PFSK-1 (cell line): ENCODE data around the gene MAS1. TPM values are rescaled to one million over a fixed set of nuclear protein-coding genes. Genes with fewer than 3 reads are reported as not detected.

ENCODE experiments used
- FOXP2 ChIP-seq: optimal IDR thresholded peaks from 2 replicates; pipeline ENCODE3; 2011; ENCODE audit warnings: borderline replicate concordance, control low read depth, inconsistent platforms; ENCODE audit not compliant: insufficient read depth; ENCODE audit errors: extremely low read length, extremely low read depth
- POLR2AphosphoS5 ChIP-seq: IDR thresholded peaks from 2 replicates; pipeline ENCODE4 v1.6.1; 2012; ENCODE audit warnings: low read depth, mild to moderate bottlenecking, control low read depth, low read length, moderate library complexity
- REST ChIP-seq, 2 experiments: IDR thresholded peaks; 2 replicates each; pipeline versions ENCODE4 v1.6.1 to v1.8.0; 2011 to 2012; ENCODE audit warnings: low read depth in 2 of 2, low read length in 2 of 2, control low read depth in 1 of 2, inconsistent platforms in 1 of 2, mild to moderate bottlenecking in 1 of 2, moderate library complexity in 1 of 2; ENCODE audit not compliant: insufficient read depth in 1 of 2
- SIN3A ChIP-seq: IDR thresholded peaks from 2 replicates; pipeline ENCODE4 v1.6.1; 2012; ENCODE audit warnings: mild to moderate bottlenecking, low read length, moderate library complexity, borderline replicate concordance; ENCODE audit not compliant: insufficient read depth
- TAF1 ChIP-seq: IDR thresholded peaks from 2 replicates; pipeline ENCODE4 v1.6.1; 2012; ENCODE audit warnings: low read length, control low read depth, borderline replicate concordance; ENCODE audit not compliant: insufficient read depth
- polyA plus RNA-seq: library from polyadenylated mRNA; unstranded; fragments of >200 nt; gene quantifications from one replicate; pipeline ENCODE4 v1.2.1, GENCODE V29; 2012; ENCODE audit warnings: low read depth, missing spikeins; ENCODE audit not compliant: insufficient read length

MAS1 gene
- polyA plus RNA-seq = not detected

- no peak for TF ChIP-seq TAF1
- no peak for TF ChIP-seq FOXP2
Measured at GRCh38 chr6:159890792-159891191, at the start of gene MAS1. TSS of gene MAS1 (plus strand) at chr6:159890988. CDS start at chr6:159906956, 15,968 bp downstream.

DNA sequence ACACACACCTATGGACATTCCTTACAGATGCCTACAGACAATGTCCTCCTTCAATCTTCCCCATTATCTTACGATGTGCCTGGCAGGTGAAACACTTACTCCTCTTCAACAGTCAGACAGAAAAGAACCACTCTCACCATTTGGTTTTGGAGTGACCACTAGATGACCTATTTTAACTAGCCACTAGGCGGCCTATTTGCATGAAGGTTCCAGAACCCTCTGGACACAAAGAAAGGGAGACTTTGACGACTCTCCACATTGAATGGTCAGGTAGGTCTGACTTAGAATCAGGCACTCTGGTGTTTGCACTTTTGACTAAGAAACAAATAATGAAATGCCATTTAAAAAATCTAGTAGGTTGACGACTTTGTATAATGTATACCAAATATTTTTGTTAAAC, 48.8 kb upstream of the MAS1 start:
- TF ChIP-seq SIN3A (no peak), REST (IDR thresholded peaks at IDR 0.05; ENCODE audit: insufficient read depth in 1 of 2, low read depth in 2 of 2, low read length in 2 of 2) (no peak), TAF1 (no peak), FOXP2 (no peak), POLR2AphosphoS5 (no peak)

DNA sequence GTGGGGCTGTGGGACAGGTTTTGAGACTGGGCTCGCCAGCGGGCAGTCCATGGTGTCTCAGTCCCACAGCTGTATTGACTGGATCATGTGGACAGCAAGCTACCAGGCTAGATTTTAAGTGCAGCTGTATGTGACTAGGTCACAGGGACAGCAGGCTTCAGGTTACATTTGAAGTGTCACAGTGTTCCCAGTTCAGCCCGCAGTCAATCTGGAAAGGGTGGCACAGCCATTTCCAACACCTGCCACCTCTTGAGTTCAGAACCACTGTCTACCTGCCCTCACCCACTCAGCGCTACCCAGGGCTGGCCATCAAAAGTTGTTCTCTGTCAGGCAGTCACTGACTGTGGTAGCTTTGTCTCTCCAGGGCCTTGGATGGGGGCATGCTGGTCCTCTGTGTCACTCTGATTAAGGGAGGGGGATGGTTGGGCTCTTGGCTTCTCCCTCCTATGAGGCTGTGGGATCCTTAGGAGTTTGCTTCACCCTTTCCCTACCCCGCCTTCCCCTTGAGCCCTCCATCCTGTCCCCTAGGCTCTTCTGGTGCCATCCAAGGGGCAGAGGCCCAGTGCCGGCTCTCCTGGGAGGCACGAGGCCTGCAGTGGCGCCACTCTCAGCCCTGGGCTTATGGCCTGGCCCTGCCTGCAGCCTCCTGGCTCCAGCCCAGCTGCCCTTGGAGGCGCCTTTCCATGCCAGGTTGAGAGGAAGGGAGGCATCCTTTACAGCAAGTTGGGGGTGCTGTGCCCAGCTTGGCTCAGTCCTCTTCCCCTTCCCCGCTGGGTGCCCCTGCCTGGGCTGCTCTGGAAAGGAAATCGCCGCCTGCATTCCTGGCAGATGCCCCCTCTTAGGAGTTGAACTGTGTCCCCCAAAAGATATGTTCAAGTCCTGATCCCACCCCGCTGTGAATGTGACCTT, 45.8 kb upstream of the MAS1 start:
- TF ChIP-seq REST (IDR thresholded peaks at IDR 0.05; ENCODE audit: insufficient read depth in 1 of 2, low read depth in 2 of 2, low read length in 2 of 2) (no peak), FOXP2 (no peak), POLR2AphosphoS5 (no peak), SIN3A (no peak), TAF1 (no peak)

DNA sequence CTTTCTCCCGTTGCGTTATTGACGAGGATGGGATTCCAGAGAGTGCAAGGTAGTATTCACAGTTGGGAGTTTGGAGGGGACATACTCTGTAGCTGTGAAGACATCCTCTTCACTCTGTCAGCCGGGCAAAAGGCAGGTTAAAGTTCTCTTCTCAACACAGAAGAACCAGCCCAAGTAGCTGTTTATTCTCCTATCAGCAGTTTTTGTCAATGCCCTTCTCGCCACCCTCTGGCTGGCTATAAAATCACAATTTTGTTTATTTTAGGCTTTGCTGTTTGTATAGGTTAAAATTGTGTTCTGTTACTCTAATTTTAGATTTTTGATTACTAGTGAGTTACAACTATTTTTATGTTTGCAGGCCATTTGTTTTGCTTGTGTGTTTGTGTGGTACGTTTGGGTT, 37.9 kb upstream of the MAS1 start:
- TF ChIP-seq TAF1 (no peak), REST (IDR thresholded peaks at IDR 0.05; ENCODE audit: insufficient read depth in 1 of 2, low read depth in 2 of 2, low read length in 2 of 2) (no peak), POLR2AphosphoS5 (no peak), FOXP2 (no peak), SIN3A (no peak)

- no peak for TF ChIP-seq SIN3A
- no peak for TF ChIP-seq POLR2AphosphoS5
- TF ChIP-seq TAF1 = no peak
- no peak for TF ChIP-seq FOXP2
- TF ChIP-seq REST (IDR thresholded peaks at IDR 0.05; ENCODE audit: insufficient read depth in 1 of 2, low read depth in 2 of 2, low read length in 2 of 2) = no peak
Measured at GRCh38 chr6:159853754-159854153, 37.0 kb upstream of the MAS1 start.
